Mesothelial cell of epicardium (in vitro differentiated cells): ENCODE measurements around the gene AANAT. TPM values are rescaled to one million over a fixed set of nuclear protein-coding genes. Genes with fewer than 3 reads are reported as not detected.

ENCODE experiments used
- DNase-seq, 2 experiments: peaks; one replicate each; pipeline ENCODE4 v3.0.0; 2021; ENCODE audit warnings: low spot score in 2 of 2; ENCODE audit not compliant: unreplicated experiment in 2 of 2
- H3K27ac Mint-ChIP-seq: 2 replicates; pipeline ENCODE4 v1.8.0; 2021; ENCODE audit warnings: mixed read lengths
- H3K27me3 Mint-ChIP-seq: 2 replicates; pipeline ENCODE4 v1.8.0; 2021; ENCODE audit warnings: low read depth, mixed read lengths
- H3K36me3 Mint-ChIP-seq: 2 replicates; pipeline ENCODE4 v1.8.0; 2021; ENCODE audit warnings: mixed read lengths
- H3K4me1 Mint-ChIP-seq: 2 replicates; pipeline ENCODE4 v1.8.0; 2021; ENCODE audit warnings: mixed read lengths
- H3K4me3 Mint-ChIP-seq: 2 replicates; pipeline ENCODE4 v1.8.0; 2021; ENCODE audit warnings: mild to moderate bottlenecking, moderate library complexity, mixed read lengths
- H3K9me3 Mint-ChIP-seq: 2 replicates; pipeline ENCODE4 v1.8.0; 2021; ENCODE audit warnings: mixed read lengths
- total RNA-seq: library from RNA; stranded (reverse); gene quantifications from 3 replicates; pipeline ENCODE4 v1.2.1, GENCODE V29; 2021
- TF ChIP-seq, protein P1 (sequence below): fragments of 200-600 bp; sonication (generic); IDR thresholded peaks from one replicate; pipeline ENCODE4 v1.5.0; 2021; ENCODE audit warnings: antibody characterized with exemption; ENCODE audit not compliant: unreplicated experiment

Gene AANAT
- total RNA-seq, 1 donor from 2014 or later = 0.22 TPM

DNA sequence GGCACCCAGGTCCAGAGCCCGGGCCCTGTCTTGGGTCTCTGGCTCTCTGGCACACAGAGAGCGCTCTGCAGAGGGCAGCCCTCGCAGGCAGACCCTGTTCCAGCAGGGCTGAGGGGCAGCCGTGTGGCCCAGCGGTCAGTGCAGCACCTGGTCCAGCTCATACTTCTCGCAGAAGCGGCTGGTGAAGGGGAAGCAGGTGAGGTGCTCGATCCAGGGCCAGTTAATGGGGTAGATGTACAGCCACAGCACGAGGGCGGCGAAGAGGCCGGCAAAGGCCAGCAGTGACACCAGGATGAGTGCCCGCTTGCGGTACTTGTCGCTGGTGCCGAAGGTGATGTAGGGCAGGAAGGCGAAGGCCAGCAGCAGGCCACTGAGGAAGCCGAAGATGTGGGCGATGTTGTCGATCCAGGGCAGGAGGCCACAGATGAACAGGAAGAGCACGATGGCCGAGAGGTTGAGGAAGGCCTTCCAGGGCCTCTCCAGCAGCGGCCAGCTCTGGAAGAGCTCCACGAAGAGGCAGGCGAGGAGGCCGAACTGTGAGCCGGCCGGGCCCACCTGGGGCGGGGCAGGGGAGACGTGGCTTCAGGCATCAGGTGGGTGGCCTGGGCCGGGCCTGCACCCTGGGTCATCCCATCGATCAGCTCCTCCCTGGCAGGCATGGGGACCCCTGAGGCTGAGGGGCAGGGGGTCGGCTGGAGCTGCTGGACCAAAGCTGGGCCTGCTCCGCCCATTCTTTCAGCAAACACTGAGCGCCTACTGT is 4.3 kb downstream of the AANAT start:
- no peak overlapping the region for H3K4me3 Mint-ChIP-seq
- no peak overlapping the region for H3K27ac Mint-ChIP-seq
- TF ChIP-seq, protein P1, sequence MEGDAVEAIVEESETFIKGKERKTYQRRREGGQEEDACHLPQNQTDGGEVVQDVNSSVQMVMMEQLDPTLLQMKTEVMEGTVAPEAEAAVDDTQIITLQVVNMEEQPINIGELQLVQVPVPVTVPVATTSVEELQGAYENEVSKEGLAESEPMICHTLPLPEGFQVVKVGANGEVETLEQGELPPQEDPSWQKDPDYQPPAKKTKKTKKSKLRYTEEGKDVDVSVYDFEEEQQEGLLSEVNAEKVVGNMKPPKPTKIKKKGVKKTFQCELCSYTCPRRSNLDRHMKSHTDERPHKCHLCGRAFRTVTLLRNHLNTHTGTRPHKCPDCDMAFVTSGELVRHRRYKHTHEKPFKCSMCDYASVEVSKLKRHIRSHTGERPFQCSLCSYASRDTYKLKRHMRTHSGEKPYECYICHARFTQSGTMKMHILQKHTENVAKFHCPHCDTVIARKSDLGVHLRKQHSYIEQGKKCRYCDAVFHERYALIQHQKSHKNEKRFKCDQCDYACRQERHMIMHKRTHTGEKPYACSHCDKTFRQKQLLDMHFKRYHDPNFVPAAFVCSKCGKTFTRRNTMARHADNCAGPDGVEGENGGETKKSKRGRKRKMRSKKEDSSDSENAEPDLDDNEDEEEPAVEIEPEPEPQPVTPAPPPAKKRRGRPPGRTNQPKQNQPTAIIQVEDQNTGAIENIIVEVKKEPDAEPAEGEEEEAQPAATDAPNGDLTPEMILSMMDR = no peak
- H3K4me1 Mint-ChIP-seq = no peaks in the 10 kb centered on the region
- DNase-seq = no peak
- H3K27me3 Mint-ChIP-seq = no peaks in the 10 kb centered on the region
- peaks cover 7% of the 10 kb centered on the region for H3K36me3 Mint-ChIP-seq
- H3K9me3 Mint-ChIP-seq = no peaks in the 10 kb centered on the region

DNA sequence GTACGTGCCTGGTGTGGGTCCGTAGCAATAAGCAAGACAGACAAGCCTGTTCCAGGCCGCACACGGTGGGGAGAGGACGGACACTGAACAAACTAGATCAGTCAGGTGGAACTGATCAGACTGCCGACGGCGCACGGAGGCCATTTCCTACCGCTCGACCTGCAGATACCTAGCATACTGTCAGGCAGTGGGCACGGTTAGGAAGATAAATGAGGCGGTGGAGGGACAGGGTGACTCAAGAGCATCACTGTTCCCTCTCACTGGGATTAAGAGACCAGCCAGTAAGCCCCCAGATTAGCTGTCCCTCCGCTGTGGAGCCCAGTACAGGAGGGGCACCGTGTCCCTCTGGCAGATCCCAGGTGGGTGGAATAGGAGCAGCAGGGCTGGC is 4.8 kb downstream of the AANAT start:
- Mint-ChIP-seq H3K9me3 (no peaks in the 10 kb centered on the region), H3K4me3 (no peak overlapping the region), H3K36me3 (peaks cover 7% of the 10 kb centered on the region), H3K4me1 (no peaks in the 10 kb centered on the region), H3K27ac (no peak overlapping the region), H3K27me3 (no peaks in the 10 kb centered on the region)
- DNase-seq = no peak
- TF ChIP-seq, protein P1 = no peak

DNA sequence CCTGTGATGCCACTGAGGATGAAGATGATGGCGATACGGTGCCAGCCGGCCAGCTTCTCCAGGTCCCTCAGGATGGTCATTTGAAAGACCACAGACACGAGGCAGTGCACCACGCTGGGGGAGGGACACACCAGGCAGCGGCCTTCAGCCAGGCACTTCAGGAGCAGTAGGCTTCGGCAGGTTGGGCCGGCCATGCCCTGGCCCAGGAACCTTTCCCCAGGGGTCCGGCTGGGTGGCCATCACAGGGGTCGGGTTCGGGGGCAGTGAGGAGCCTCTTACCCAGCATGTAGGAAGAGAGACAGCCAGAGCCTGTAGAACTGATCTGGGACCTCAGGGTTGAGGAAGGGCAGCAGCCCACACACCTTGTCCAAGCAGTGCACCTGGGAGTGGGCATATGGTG is 5.3 kb downstream of the AANAT start:
- Mint-ChIP-seq H3K4me3 (no peak overlapping the region), H3K27me3 (no peaks in the 10 kb centered on the region), H3K27ac (no peak overlapping the region), H3K9me3 (no peaks in the 10 kb centered on the region), H3K36me3 (peaks cover 7% of the 10 kb centered on the region), H3K4me1 (no peaks in the 10 kb centered on the region)
- DNase-seq = no peak
- TF ChIP-seq, protein P1 = no peak

DNA sequence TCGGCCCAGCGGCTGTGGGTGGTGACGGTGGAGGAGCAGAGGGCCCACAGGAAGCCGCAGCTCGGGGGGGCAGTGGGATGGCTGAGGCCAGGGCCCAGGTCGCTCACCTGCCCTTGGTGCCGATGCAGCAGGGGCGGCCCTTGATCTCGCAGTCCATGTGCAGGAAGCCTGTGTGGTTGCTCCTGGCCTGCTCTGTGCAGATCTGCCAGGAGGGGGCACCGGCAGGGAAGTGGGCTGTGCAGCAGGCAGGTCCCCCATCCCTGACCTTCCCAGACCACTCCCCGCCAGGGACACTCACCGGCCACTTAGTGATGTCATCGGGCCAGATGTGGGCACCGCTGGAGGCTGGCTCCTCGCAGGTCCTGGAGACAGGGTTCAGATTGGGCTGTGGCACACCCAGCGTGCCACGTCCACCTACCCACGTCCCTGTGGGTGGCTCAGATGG is 6.2 kb downstream of the AANAT start:
- Mint-ChIP-seq H3K9me3 (no peaks in the 10 kb centered on the region), H3K36me3 (peaks cover 7% of the 10 kb centered on the region), H3K4me3 (no peak overlapping the region), H3K27me3 (no peaks in the 10 kb centered on the region), H3K27ac (no peak overlapping the region), H3K4me1 (no peaks in the 10 kb centered on the region)
- TF ChIP-seq, protein P1 = no peak
- DNase-seq = no peak

DNA sequence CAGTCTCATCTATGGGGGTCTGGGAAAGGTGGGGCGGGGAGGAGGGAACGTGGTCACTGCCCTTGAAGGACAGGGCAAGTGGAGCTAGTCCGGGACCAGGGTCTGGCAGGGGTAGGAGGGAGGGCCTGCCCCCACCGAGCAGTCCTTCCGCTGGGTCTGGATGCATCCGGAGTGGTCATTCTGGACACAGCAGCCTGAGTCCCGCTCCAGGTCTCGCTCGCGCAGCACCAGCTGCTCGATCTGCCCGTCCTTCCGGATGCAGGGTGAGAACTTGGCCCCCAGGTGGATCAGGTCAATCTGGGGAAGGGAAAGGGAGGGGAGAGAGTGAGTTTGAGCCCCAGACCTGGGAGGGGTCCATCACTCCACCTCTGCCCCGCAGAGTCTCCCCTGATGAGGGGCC is 6.8 kb downstream of the AANAT start:
- H3K27me3 Mint-ChIP-seq = no peaks in the 10 kb centered on the region
- TF ChIP-seq, protein P1 = no peak
- no peaks in the 10 kb centered on the region for H3K4me1 Mint-ChIP-seq
- no peaks in the 10 kb centered on the region for H3K9me3 Mint-ChIP-seq
- no peak overlapping the region for H3K27ac Mint-ChIP-seq
- peaks cover 7% of the 10 kb centered on the region for H3K36me3 Mint-ChIP-seq
- no peak overlapping the region for H3K4me3 Mint-ChIP-seq
- no peak for DNase-seq
